SU-DHL-6 (cell line): ENCODE measurements around the gene RIPOR2.

ENCODE experiments used
- EZH2phosphoT487 ChIP-seq: fragments of 200-600 bp; sonication (generic), shearing (Covaris generic); conservative IDR thresholded peaks from 2 replicates; pipeline ENCODE4 v1.6.1; 2018; ENCODE audit warnings: mild to moderate bottlenecking, antibody characterized with exemption, low read length, moderate library complexity, mixed read lengths
- TF ChIP-seq, protein P1 (sequence below): fragments of 200-600 bp; sonication (generic); IDR thresholded peaks from one replicate; pipeline ENCODE4 v1.5.1; 2017; ENCODE audit warnings: antibody characterized with exemption, mild to moderate bottlenecking, low read length, moderate library complexity; ENCODE audit not compliant: insufficient read depth, poor library complexity, severe bottlenecking

DNA sequence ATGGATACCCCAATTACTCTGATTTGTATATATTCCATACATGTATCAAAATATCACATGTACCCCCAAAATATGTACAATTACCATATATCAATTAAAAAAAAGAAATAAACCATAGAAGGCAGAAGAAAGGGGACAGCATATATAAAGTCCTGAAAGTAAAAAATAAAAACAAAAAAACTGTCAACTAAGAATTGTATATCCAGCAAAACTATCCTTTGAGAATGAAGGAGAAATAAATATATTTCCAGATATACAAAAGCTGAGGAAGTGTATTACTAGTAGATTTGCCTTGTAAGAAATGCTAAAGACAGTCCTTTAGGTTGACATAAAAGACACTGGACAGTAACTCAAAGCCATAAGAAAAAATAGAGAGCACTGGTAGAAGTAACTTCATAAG is 9.3 kb upstream of the RIPOR2 start:
- TF ChIP-seq, protein P1, sequence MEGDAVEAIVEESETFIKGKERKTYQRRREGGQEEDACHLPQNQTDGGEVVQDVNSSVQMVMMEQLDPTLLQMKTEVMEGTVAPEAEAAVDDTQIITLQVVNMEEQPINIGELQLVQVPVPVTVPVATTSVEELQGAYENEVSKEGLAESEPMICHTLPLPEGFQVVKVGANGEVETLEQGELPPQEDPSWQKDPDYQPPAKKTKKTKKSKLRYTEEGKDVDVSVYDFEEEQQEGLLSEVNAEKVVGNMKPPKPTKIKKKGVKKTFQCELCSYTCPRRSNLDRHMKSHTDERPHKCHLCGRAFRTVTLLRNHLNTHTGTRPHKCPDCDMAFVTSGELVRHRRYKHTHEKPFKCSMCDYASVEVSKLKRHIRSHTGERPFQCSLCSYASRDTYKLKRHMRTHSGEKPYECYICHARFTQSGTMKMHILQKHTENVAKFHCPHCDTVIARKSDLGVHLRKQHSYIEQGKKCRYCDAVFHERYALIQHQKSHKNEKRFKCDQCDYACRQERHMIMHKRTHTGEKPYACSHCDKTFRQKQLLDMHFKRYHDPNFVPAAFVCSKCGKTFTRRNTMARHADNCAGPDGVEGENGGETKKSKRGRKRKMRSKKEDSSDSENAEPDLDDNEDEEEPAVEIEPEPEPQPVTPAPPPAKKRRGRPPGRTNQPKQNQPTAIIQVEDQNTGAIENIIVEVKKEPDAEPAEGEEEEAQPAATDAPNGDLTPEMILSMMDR, result no peak
- TF ChIP-seq EZH2phosphoT487, result no peak
